Neuronal stem cell (in vitro differentiated cells): ENCODE results near the gene PPDPF.

Source experiments
- DNase-seq: peaks from one replicate; pipeline ENCODE4 v3.0.0-alpha.2; 2013; ENCODE audit warnings: low spot score
- H2AFZ ChIP-seq: one replicate; pipeline ENCODE4 v1.6.1; 2013; ENCODE audit warnings: mild to moderate bottlenecking, low read length, inconsistent platforms
- H2AK5ac ChIP-seq: 2 replicates; pipeline ENCODE4 v1.6.1; 2013; ENCODE audit warnings: low read depth, mild to moderate bottlenecking, inconsistent platforms, low read length, moderate library complexity, mixed read lengths
- H2BK120ac ChIP-seq: 2 replicates; pipeline ENCODE4 v1.6.1; 2013; ENCODE audit warnings: low read depth, mild to moderate bottlenecking, inconsistent platforms, low read length, moderate library complexity, mixed read lengths
- H2BK12ac ChIP-seq: one replicate; pipeline ENCODE4 v1.6.1; 2013; ENCODE audit warnings: low read length, inconsistent platforms
- H2BK15ac ChIP-seq: 2 replicates; pipeline ENCODE4 v1.6.1; 2013; ENCODE audit warnings: mild to moderate bottlenecking, low read length, inconsistent platforms, mixed read lengths
- H2BK5ac ChIP-seq: one replicate; pipeline ENCODE4 v1.6.1; 2013; ENCODE audit warnings: inconsistent platforms, mild to moderate bottlenecking, low read length, moderate library complexity
- H3K14ac ChIP-seq: one replicate; pipeline ENCODE4 v1.6.1; 2013; ENCODE audit warnings: low read length, inconsistent platforms
- H3K18ac ChIP-seq: 2 replicates; pipeline ENCODE4 v1.6.1; 2013; ENCODE audit warnings: low read length, inconsistent platforms
- H3K23ac ChIP-seq: 2 replicates; pipeline ENCODE4 v1.6.1; 2013; ENCODE audit warnings: low read depth, mild to moderate bottlenecking, mixed read lengths, low read length, inconsistent platforms; ENCODE audit not compliant: poor library complexity
- H3K27ac ChIP-seq: replicated peaks from 3 replicates; pipeline ENCODE4 v1.5.1; 2013; ENCODE audit warnings: low read length, inconsistent platforms
- H3K27me3 ChIP-seq, 3 experiments: 2 replicates each; pipeline ENCODE4 v1.6.1; 2013; ENCODE audit warnings: low read length in 3 of 3, mild to moderate bottlenecking in 2 of 3, inconsistent platforms in 1 of 3, low read depth in 1 of 3, mixed read lengths in 1 of 3, moderate library complexity in 1 of 3; ENCODE audit not compliant: control insufficient read depth in 3 of 3, insufficient read depth in 3 of 3
- H3K36me3 ChIP-seq, 2 donors: replicated peaks in 1 of 2; 2 replicates each; pipeline ENCODE4 v1.6.1; 2013; ENCODE audit warnings: low read length in 2 of 2; ENCODE audit not compliant: control insufficient read depth in 2 of 2, insufficient read depth in 2 of 2
- H3K4ac ChIP-seq: 2 replicates; pipeline ENCODE4 v1.6.1; 2013; ENCODE audit warnings: inconsistent platforms, mild to moderate bottlenecking, low read length, moderate library complexity
- H3K4me1 ChIP-seq, 2 donors: 1 replicate in 1 of 2; 2 replicates in 1 of 2; pipeline ENCODE4 v1.6.1; 2013; ENCODE audit warnings: low read length in 2 of 2, low read depth in 1 of 2; ENCODE audit not compliant: control insufficient read depth in 2 of 2, insufficient read depth in 1 of 2
- H3K4me2 ChIP-seq: one replicate; pipeline ENCODE4 v1.6.1; 2013; ENCODE audit warnings: mild to moderate bottlenecking, low read length, inconsistent platforms; ENCODE audit not compliant: insufficient read depth, poor library complexity, severe bottlenecking
- H3K4me3 ChIP-seq, 2 donors: 2 replicates each; pipeline ENCODE4 v1.5.1; 2013; ENCODE audit warnings: low read length in 2 of 2, mild to moderate bottlenecking in 2 of 2, inconsistent platforms in 1 of 2, moderate library complexity in 1 of 2
- H3K79me1 ChIP-seq: one replicate; pipeline ENCODE4 v1.6.1; 2013; ENCODE audit warnings: low read depth, mild to moderate bottlenecking, inconsistent platforms, low read length, moderate library complexity
- H3K9ac ChIP-seq: one replicate; pipeline ENCODE4 v1.6.1; 2013; ENCODE audit warnings: mild to moderate bottlenecking, low read depth, low read length, inconsistent platforms; ENCODE audit not compliant: poor library complexity
- H3K9me3 ChIP-seq, 2 donors: replicated peaks in 1 of 2; 2 replicates each; pipeline versions ENCODE3 to v1.6.1; 2013; ENCODE audit warnings: low read length in 2 of 2, mild to moderate bottlenecking in 2 of 2, inconsistent platforms in 1 of 2, low read depth in 1 of 2, mixed read lengths in 1 of 2, moderate library complexity in 1 of 2; ENCODE audit not compliant: control insufficient read depth in 2 of 2, insufficient read depth in 1 of 2
- H4K8ac ChIP-seq: one replicate; pipeline ENCODE4 v1.6.1; 2013; ENCODE audit warnings: low read depth, mild to moderate bottlenecking, inconsistent platforms, low read length, moderate library complexity
- H4K91ac ChIP-seq: one replicate; pipeline ENCODE4 v1.6.1; 2013; ENCODE audit warnings: low read length, low read depth, mild to moderate bottlenecking, inconsistent platforms; ENCODE audit not compliant: poor library complexity
- WGBS, 2 donors: extraction: QIAGEN DNeasy Blood & Tissue Kit; methylation state at CpG; one replicate each; pipeline ENCODE4 v1.1.7; 2013; ENCODE audit warnings: missing lambda C conversion rate in 2 of 2, mixed read lengths in 1 of 2; ENCODE audit not compliant: insufficient read length in 2 of 2, insufficient replicate concordance in 1 of 2; ENCODE audit errors: extremely low coverage in 2 of 2; 5-methylcytosine and 5-hydroxymethylcytosine counted together

Gene PPDPF

GRCh38 chr20:63530788-63531160 lies 10.2 kb downstream of the PPDPF start:
- Histone ChIP-seq H3K4me3 (no peak overlapping the region), H3K9ac (no peak overlapping the region), H3K23ac (no peak overlapping the region), H3K27ac (no peak overlapping the region), H3K4me1 (peaks cover 3 to 11% of the 10 kb centered on the region in 2 donors), H3K18ac (peak overlapping the region; percentile 44), H3K4ac (no peak overlapping the region), H3K79me1 (peaks cover 6% of the 10 kb centered on the region), H2BK5ac (no peak overlapping the region), H3K36me3 (peaks cover 0 to 2% of the 10 kb centered on the region in 2 donors), H2AFZ (no peak overlapping the region), H2BK15ac (no peak overlapping the region), H2BK12ac (no peak overlapping the region), H4K91ac (no peak overlapping the region), H3K9me3 (peaks cover 0 to 2% of the 10 kb centered on the region in 2 donors), H2BK120ac (no peak overlapping the region), H2AK5ac (peak overlapping the region; percentile 79), H3K4me2 (no peak overlapping the region), H4K8ac (no peak overlapping the region), H3K27me3 (no peaks in the 10 kb centered on the region), H3K14ac (no peak overlapping the region)
- WGBS, 2 donors, result no CpG with 5 or more reads among the region's 14 CpGs
- no peak for DNase-seq

DNA sequence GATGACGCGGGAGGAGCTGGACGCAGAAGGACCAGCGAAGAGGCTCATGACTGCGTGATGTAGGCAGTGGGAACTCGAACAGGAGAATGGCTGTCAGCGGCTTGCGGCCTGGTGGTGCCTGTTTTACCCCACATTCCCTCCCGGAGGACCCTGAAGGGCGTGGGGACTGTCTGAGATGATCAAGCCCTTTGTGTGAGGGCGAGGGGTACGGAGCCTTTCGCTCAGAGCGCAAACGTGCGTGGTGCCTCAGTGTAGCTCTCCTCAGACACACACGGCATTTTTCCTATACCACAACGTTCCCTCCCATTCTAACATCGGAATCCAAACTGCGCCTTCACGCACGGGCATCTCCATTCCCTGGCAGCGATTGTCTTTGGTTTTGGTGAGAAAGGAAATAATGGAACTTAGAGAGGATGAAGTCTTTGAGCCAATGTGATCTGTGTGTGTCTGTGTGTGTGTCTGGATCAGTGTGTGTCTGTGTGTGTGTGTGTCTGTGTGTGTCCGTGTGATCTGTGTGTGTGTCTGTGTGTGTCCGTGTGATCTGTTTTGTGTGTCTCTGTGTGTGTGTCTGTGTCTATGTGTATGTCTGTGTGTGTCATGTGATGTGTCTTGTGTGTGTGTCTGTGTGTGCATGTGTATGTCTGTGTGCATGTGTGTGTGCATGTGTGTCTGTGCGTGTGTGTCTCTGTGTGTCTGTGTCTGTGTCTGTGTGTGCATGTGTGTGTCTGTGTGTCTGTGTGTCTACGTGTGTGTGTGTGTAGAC lies 11.3 kb downstream of the PPDPF start:
- Histone ChIP-seq H3K9ac (peak overlapping the region; percentile 39), H2AK5ac (no peak overlapping the region), H2BK120ac (no peak overlapping the region), H3K36me3 (peaks cover 0 to 2% of the 10 kb centered on the region in 2 donors), H2BK15ac (no peak overlapping the region), H2BK5ac (no peak overlapping the region), H2AFZ (no peak overlapping the region), H3K23ac (peak overlapping the region; percentile 22), H3K4me2 (no peak overlapping the region), H3K4me1 (peaks cover 11 to 15% of the 10 kb centered on the region in 2 donors), H3K14ac (no peak overlapping the region), H3K27ac (peak overlapping the region; percentile 21), H4K91ac (peak overlapping the region; percentile 67), H3K79me1 (peaks cover 6% of the 10 kb centered on the region), H3K4me3 (peak overlapping the region in 1 of 2 donors; percentile 43), H2BK12ac (no peak overlapping the region), H4K8ac (no peak overlapping the region), H3K18ac (peak overlapping the region; percentile 15), H3K9me3 (peaks cover 0 to 2% of the 10 kb centered on the region in 2 donors), H3K4ac (no peak overlapping the region), H3K27me3 (no peaks in the 10 kb centered on the region)
- no CpG with 5 or more reads among the region's 27 CpGs for WGBS, 2 donors
- no peak for DNase-seq

DNA sequence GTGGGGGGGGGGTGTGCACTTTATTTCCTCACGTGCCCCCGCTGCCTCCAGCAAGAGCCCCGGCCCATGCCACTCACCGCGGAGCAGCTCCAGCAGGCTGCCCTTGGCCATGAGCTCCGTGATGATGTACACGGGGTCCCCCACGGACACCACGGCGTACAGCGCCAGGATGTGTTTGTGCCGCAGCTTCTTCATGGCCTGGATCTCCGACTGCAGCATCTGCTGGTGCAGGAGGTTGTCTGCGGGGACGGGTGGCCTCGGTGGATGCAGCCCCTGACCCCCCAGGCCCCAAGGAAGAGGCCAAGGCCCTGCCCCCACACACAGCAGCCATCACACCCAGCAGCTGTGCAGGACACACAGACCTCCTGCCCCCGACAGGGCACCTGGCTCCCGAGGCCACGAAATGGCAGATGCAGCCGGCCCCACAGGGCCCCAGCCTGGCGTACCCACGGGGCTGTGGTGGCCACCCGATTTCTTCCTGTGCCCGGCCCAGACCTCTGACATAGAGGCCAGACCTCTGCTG lies 11.9 kb downstream of the PPDPF start:
- peak overlapping the region; percentile 67 for H4K91ac ChIP-seq
- no peak for DNase-seq
- H2BK5ac ChIP-seq, result peak overlapping the region; percentile 1
- no peak overlapping the region for H3K4ac ChIP-seq
- WGBS, 2 donors, result no CpG with 5 or more reads among the region's 24 CpGs
- H3K4me3 ChIP-seq, result peak overlapping the region in 1 of 2 donors; percentile 43
- H3K36me3 ChIP-seq, result peaks cover 0 to 2% of the 10 kb centered on the region in 2 donors
- peaks cover 6% of the 10 kb centered on the region for H3K79me1 ChIP-seq
- H3K14ac ChIP-seq, result peak overlapping the region; percentile 8
- H3K27me3 ChIP-seq, result no peaks in the 10 kb centered on the region
- peak overlapping the region; percentile 47 for H2BK120ac ChIP-seq
- H2BK12ac ChIP-seq, result no peak overlapping the region
- H3K23ac ChIP-seq, result peak overlapping the region; percentile 22
- no peak overlapping the region for H3K4me2 ChIP-seq
- H2AK5ac ChIP-seq, result no peak overlapping the region
- peak overlapping the region; percentile 26 for H2BK15ac ChIP-seq
- H3K9ac ChIP-seq, result peak overlapping the region; percentile 32
- peaks cover 12 to 15% of the 10 kb centered on the region in 2 donors for H3K4me1 ChIP-seq
- H3K9me3 ChIP-seq, result peaks cover 0 to 2% of the 10 kb centered on the region in 2 donors
- H3K18ac ChIP-seq, result peak overlapping the region; percentile 48
- no peak overlapping the region for H4K8ac ChIP-seq
- no peak overlapping the region for H3K27ac ChIP-seq
- no peak overlapping the region for H2AFZ ChIP-seq

DNA sequence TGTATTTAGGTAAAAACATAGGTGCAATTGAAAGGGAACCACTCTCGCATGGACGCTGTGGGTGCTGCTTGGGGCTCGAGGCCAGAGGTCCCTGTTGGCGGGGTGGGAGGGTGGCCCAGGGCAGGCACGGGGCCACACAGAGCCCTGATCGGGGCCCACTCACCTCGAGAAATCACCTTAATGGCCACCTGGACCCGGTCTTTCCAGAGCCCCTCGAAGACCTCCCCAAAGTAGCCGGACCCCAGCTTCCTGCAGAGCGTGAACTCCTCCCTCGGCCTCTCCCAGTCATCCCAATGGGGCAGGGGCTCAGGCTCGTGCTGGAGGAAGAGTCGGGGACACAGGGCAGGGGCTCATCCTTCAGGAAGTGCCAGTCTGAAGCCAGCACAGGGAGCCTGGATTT lies 12.8 kb downstream of the PPDPF start:
- Histone ChIP-seq H3K4me3 (no peak overlapping the region), H4K91ac (no peak overlapping the region), H2BK12ac (no peak overlapping the region), H3K4me1 (peaks cover 16 to 17% of the 10 kb centered on the region in 2 donors), H3K9ac (no peak overlapping the region), H3K27me3 (no peaks in the 10 kb centered on the region), H2AK5ac (no peak overlapping the region), H3K36me3 (peaks cover 0 to 2% of the 10 kb centered on the region in 2 donors), H3K4me2 (no peak overlapping the region), H4K8ac (no peak overlapping the region), H3K23ac (no peak overlapping the region), H2BK15ac (no peak overlapping the region), H2BK5ac (no peak overlapping the region), H3K14ac (peak overlapping the region; percentile 75), H2AFZ (no peak overlapping the region), H3K27ac (no peak overlapping the region), H2BK120ac (no peak overlapping the region), H3K79me1 (peaks cover 6% of the 10 kb centered on the region), H3K18ac (no peak overlapping the region), H3K4ac (no peak overlapping the region), H3K9me3 (peaks cover 0 to 2% of the 10 kb centered on the region in 2 donors)
- no CpG with 5 or more reads among the region's 14 CpGs for WGBS, 2 donors
- DNase-seq, result no peak
